Liver (tissue), 3 donors: ENCODE measurements around the gene KANSL3.

Source experiments
- CTCF ChIP-seq: fragments of 150-350 bp; IDR thresholded peaks from 2 replicates; pipeline ENCODE4 v1.5.1; 2017; ENCODE audit warnings: improper control_type of control experiment, low read depth, low read length; ENCODE audit not compliant: missing input control
- RAD21 ChIP-seq, 2 donors: IDR thresholded peaks; 2 replicates each; pipeline ENCODE4 v1.6.1; 2016; ENCODE audit warnings: antibody characterized with exemption in 2 of 2, mild to moderate bottlenecking in 2 of 2
- SP1 ChIP-seq: IDR thresholded peaks from 2 replicates; pipeline ENCODE4 v1.6.1; 2018; ENCODE audit warnings: antibody characterized with exemption, mild to moderate bottlenecking
- TF ChIP-seq, protein P1 (sequence below): IDR thresholded peaks from 2 replicates; pipeline ENCODE4 v1.6.1; 2016; ENCODE audit warnings: antibody characterized with exemption
- TF ChIP-seq, protein P2 (sequence below): IDR thresholded peaks from 2 replicates; pipeline ENCODE4 v1.6.1; 2016; ENCODE audit warnings: antibody characterized with exemption, mild to moderate bottlenecking
- donor health status: healthy.
- donor health status: healthy.

- TF ChIP-seq SP1 (no peak), CTCF (no peak), RAD21 (IDR thresholded peaks at IDR 0.05) (no peak)
- TF ChIP-seq, protein P1, sequence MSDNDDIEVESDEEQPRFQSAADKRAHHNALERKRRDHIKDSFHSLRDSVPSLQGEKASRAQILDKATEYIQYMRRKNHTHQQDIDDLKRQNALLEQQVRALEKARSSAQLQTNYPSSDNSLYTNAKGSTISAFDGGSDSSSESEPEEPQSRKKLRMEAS: no peak
- TF ChIP-seq, protein P2, sequence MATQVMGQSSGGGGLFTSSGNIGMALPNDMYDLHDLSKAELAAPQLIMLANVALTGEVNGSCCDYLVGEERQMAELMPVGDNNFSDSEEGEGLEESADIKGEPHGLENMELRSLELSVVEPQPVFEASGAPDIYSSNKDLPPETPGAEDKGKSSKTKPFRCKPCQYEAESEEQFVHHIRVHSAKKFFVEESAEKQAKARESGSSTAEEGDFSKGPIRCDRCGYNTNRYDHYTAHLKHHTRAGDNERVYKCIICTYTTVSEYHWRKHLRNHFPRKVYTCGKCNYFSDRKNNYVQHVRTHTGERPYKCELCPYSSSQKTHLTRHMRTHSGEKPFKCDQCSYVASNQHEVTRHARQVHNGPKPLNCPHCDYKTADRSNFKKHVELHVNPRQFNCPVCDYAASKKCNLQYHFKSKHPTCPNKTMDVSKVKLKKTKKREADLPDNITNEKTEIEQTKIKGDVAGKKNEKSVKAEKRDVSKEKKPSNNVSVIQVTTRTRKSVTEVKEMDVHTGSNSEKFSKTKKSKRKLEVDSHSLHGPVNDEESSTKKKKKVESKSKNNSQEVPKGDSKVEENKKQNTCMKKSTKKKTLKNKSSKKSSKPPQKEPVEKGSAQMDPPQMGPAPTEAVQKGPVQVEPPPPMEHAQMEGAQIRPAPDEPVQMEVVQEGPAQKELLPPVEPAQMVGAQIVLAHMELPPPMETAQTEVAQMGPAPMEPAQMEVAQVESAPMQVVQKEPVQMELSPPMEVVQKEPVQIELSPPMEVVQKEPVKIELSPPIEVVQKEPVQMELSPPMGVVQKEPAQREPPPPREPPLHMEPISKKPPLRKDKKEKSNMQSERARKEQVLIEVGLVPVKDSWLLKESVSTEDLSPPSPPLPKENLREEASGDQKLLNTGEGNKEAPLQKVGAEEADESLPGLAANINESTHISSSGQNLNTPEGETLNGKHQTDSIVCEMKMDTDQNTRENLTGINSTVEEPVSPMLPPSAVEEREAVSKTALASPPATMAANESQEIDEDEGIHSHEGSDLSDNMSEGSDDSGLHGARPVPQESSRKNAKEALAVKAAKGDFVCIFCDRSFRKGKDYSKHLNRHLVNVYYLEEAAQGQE: no peak
Observed at GRCh38 chr2:96681540-96681939, 43.4 kb upstream of the KANSL3 start.
